Nasal cavity respiratory epithelium epithelial cell of viscerocranial mucosa (primary cell): ENCODE results near the gene ENTPD3. TPM values are rescaled to one million over a fixed set of nuclear protein-coding genes. Genes with fewer than 3 reads are reported as not detected.

Source experiments
- total RNA-seq: library from RNA; depleted of rRNA; stranded (reverse); fragments of >200 nt; gene quantifications from 2 replicates; pipeline ENCODE4 v1.2.3, GENCODE V29; 2014

ENTPD3 gene, protein sequence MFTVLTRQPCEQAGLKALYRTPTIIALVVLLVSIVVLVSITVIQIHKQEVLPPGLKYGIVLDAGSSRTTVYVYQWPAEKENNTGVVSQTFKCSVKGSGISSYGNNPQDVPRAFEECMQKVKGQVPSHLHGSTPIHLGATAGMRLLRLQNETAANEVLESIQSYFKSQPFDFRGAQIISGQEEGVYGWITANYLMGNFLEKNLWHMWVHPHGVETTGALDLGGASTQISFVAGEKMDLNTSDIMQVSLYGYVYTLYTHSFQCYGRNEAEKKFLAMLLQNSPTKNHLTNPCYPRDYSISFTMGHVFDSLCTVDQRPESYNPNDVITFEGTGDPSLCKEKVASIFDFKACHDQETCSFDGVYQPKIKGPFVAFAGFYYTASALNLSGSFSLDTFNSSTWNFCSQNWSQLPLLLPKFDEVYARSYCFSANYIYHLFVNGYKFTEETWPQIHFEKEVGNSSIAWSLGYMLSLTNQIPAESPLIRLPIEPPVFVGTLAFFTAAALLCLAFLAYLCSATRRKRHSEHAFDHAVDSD
- total RNA-seq, result 22.2 and 24.3 TPM in 2 replicates

DNA sequence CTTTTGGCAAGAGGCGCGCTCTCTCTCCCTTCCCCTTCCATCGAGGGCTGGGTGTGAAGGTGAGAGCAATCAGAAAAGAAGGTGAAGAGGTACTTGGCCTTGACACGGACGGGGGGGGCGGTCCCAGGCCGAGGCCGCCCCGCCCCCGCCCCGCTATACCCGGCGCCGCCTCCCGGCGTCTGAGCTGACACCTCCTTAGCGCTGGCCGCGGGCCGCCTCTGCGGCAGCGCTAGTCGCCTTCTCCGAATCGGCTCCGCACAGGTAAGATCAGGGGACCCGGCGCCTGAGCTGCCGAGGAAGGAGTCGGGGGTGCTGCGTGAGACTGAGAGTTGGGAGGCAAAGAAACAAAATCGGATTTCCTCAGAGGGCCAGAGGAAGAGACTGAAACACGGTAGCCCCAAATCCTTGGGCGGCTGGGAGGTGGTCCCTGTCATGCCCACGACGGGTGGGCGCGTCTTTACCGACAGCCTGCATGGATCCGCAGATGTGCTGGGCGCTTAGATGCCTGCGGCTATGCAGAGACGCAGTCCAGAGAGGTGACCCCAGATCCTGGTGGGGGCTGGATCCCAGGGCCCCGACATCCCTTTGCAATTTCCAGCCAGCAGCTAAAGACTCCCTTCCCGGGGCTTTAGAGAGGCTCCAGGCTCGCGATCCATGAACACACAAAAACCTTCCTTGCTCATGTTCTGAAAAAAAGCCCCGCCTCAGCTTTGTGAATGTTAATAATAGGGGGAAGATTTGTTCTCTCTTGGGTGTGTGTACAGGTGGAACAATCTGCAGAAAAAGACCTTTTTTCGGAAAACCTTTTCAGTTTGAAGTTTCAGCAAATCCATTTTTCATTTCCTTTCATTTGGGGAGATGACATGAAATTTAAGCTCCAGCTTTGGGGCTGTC lies at the start of gene ENTPD3:
TSS of gene ENTPD3 (plus strand) at position 184 of the 894 bp plus-strand sequence. CDS start 874 bp downstream, outside the sequence.

DNA sequence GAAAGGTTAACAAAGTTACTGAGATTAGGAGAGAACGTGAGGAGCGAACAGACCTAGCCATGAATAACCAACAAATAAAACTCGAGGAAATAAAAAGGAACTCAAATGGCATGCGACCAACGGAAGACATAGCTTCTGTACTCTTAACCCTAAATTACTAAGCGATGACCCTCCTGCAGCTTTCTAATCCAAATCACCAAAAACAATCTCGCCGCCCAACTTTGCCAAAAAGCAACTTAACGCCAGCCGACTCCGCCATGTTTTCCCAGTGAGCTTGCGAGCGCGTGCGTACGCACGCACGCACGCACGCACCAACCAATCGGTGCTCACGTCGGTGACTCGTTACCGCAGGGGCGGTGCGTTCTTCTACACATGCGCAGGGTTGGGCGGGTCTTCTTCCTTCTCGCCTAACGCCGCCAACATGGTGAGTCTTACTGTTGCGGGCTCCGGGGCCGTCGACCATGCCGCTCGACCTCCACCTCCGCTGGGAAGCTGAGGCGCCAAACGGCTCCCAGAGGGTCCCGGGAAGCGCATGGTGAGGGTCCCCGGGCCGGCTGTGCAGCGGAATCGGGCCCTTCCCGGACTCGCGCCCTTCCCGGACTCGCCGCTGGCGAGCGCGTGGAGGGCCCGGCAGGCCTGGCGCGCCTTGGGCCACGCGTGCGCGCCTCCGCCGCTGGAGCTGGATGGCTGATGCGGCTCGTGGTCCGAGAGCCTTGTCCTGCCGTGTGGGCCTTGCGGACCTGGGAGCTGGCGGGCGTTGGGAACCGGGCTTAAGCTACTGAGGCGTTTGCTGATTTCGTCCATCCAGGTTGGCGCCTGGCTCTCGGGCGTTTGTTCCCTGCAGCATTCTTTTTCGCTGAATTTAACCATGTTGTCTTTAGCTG lies 70.2 kb downstream of the ENTPD3 start, which contains the start of gene RPL14:
TSS of gene RPL14 (plus strand) at position 400 of the 884 bp plus-strand sequence. CDS start at position 533, 133 bp downstream.

DNA sequence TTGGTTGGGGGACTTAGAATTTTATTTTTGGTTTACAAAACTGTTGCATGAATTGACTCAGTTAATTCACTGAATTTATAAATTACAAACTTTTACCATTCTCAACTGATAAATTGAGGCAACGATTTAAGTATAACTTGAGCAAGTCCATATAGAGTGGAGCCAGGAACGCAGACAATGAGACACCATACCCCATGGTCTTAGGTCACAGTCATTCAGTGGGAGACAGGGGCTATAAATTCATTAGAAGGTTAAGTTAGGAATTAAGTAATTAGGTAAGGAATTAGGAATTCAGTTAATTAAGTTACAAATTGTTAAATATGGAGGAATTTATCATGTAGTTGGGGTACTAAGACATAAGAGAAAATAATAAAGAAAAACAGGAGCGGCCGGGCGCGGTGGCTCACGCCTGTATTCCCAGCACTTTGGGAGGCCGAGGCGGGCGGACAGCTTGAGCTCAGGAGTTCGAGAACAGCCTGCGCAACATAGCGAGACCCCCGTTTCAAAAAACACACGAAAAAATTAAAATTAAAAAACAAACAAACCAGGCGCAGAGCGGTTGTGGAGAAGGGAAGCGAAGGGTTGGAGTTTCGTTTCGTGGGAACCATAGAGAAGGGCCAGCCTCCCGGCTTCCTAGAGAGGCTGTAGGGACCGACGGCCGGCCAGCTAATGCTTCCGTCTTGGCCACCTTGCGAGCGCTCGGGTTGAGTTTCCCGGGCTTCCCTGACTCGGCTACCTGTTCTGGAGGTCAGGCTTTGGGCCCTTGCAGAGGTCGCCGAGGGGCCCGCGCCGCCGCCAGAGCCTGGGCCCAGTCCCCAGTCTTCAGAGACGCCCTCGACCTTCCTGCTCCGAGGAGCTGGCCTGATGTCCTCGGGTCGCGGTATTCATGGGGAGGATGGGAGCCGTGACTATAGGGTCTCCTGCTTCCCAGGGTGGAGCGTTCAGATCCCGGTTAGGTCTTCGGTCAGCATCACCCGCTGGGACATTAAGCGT lies 89.8 kb downstream of the ENTPD3 start, which contains the start of gene ZNF619:
TSS of gene ZNF619 (plus strand) at position 645 of the 993 bp plus-strand sequence. CDS start 858 bp downstream, outside the sequence.

Other genes with a start within 250 kb of the ENTPD3 start
- gene EIF1B, start 77.5 kb upstream of the ENTPD3 start, total RNA-seq, result 19.4 and 20.2 TPM in 2 replicates
- 541 and 698 TPM in 2 replicates for gene RPL14, start 70.2 kb downstream of the ENTPD3 start, total RNA-seq
- gene ZNF619, start 89.9 kb downstream of the ENTPD3 start, total RNA-seq, result 7.5 and 8.9 TPM in 2 replicates
- gene ZNF620, start 118.9 kb downstream of the ENTPD3 start, total RNA-seq, result 1.7 and 1.9 TPM in 2 replicates
- gene ZNF621, start 137.8 kb downstream of the ENTPD3 start, total RNA-seq, result 17.1 and 24.6 TPM in 2 replicates